BJ (cell line): ENCODE measurements around the gene LRMDA. TPM values are rescaled to one million over a fixed set of nuclear protein-coding genes. Genes with fewer than 3 reads are reported as not detected.

Experiments used
- CTCF ChIA-PET: fragments of 350-600 bp; formaldehyde crosslinking; extraction: SDS; loops from one replicate; lab custom pipeline; 2021; ENCODE audit warnings: antibody characterized with exemption, inconsistent platforms; lab: Yijun Ruan, JAX
- POLR2A ChIA-PET: fragments of 300-600 bp; sonication (Branson Sonifier 250); formaldehyde crosslinking; extraction: SDS; loops from one replicate; lab custom pipeline; 2021; ENCODE audit warnings: antibody characterized with exemption; lab: Charles Lee
- DNase-seq: peaks from one replicate; pipeline ENCODE4 v3.0.0-alpha.2; 2011; ENCODE audit warnings: low read depth
- H3K27me3 ChIP-seq: 2 replicates; pipeline ENCODE4 v1.6.0; 2011; ENCODE audit warnings: low read length; ENCODE audit not compliant: control insufficient read depth, insufficient read depth
- H3K36me3 ChIP-seq: 2 replicates; pipeline ENCODE4 v1.5.1; 2011; ENCODE audit warnings: low read length; ENCODE audit not compliant: control insufficient read depth, insufficient read depth
- H3K4me3 ChIP-seq: 2 replicates; pipeline ENCODE4 v1.5.1; 2011; ENCODE audit warnings: low read depth, mild to moderate bottlenecking, control low read depth, low read length
- polyA plus RNA-seq: library from polyadenylated mRNA; depleted of rRNA; stranded (reverse); fragments of >200 nt; gene quantifications from 2 replicates; pipeline ENCODE4 v1.2.3, GENCODE V29; 2011
- TF ChIP-seq, protein P1 (sequence below): IDR thresholded peaks from 2 replicates; pipeline ENCODE4 v1.5.1; 2011; ENCODE audit warnings: low read depth, mild to moderate bottlenecking, control low read depth, inconsistent platforms, low read length, moderate library complexity; ENCODE audit not compliant: insufficient read depth

Gene LRMDA
- polyA plus RNA-seq, 1 experiment: not detected

DNA sequence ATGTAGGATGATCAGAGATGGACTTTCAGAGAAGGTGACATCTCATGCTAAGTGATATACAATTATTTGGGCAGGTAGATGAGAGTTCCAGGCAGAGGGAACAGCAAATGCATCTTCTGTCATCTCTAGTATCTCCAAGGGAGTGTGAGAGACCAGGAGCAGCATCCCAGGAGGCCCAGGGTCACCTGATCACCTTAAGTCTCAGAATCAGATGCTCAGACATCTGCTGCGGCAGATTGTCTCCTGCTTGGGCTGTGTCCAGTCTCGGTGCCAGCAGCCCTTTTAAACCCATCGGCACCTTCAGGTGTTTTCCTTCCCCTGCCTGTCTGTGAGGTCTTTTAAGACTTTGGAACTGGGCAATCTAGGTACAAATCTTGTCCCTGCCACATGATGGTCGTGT is 690.6 kb downstream of the LRMDA start:
- Histone ChIP-seq H3K36me3 (no peaks in the 10 kb centered on the region), H3K4me3 (no peak overlapping the region), H3K27me3 (no peaks in the 10 kb centered on the region)
- DNase-seq: no peak
- TF ChIP-seq, protein P1, sequence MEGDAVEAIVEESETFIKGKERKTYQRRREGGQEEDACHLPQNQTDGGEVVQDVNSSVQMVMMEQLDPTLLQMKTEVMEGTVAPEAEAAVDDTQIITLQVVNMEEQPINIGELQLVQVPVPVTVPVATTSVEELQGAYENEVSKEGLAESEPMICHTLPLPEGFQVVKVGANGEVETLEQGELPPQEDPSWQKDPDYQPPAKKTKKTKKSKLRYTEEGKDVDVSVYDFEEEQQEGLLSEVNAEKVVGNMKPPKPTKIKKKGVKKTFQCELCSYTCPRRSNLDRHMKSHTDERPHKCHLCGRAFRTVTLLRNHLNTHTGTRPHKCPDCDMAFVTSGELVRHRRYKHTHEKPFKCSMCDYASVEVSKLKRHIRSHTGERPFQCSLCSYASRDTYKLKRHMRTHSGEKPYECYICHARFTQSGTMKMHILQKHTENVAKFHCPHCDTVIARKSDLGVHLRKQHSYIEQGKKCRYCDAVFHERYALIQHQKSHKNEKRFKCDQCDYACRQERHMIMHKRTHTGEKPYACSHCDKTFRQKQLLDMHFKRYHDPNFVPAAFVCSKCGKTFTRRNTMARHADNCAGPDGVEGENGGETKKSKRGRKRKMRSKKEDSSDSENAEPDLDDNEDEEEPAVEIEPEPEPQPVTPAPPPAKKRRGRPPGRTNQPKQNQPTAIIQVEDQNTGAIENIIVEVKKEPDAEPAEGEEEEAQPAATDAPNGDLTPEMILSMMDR: no peak
- POLR2A ChIA-PET: no interaction called here
- CTCF ChIA-PET: no interaction called here

GRCh38 chr10:76124280-76124679 is 692.9 kb downstream of the LRMDA start:
- POLR2A ChIA-PET: no interaction called here
- DNase-seq: no peak
- H3K4me3 ChIP-seq: no peak overlapping the region
- no peaks in the 10 kb centered on the region; the same call in 1 of the 2 replicates for H3K27me3 ChIP-seq
- TF ChIP-seq, protein P1: no peak
- H3K36me3 ChIP-seq: no peaks in the 10 kb centered on the region
- CTCF ChIA-PET: interaction anchor here (1.6 kb wide), 1 partner anchor 129 kb away, joined by 4 read pairs; no protein-coding TSS in a partner anchor

GRCh38 chr10:76125900-76126299 is 694.5 kb downstream of the LRMDA start:
- TF ChIP-seq, protein P1: no peak
- no peak overlapping the region for H3K4me3 ChIP-seq
- H3K36me3 ChIP-seq: no peaks in the 10 kb centered on the region
- POLR2A ChIA-PET: no interaction called here
- DNase-seq: no peak
- no peaks in the 10 kb centered on the region; the same call in 1 of the 2 replicates for H3K27me3 ChIP-seq
- CTCF ChIA-PET: interaction anchor here (0.7 to 1.6 kb wide), 2 partner anchors 127 to 411 kb away, joined by 3 to 4 read pairs; no protein-coding TSS in a partner anchor

DNA sequence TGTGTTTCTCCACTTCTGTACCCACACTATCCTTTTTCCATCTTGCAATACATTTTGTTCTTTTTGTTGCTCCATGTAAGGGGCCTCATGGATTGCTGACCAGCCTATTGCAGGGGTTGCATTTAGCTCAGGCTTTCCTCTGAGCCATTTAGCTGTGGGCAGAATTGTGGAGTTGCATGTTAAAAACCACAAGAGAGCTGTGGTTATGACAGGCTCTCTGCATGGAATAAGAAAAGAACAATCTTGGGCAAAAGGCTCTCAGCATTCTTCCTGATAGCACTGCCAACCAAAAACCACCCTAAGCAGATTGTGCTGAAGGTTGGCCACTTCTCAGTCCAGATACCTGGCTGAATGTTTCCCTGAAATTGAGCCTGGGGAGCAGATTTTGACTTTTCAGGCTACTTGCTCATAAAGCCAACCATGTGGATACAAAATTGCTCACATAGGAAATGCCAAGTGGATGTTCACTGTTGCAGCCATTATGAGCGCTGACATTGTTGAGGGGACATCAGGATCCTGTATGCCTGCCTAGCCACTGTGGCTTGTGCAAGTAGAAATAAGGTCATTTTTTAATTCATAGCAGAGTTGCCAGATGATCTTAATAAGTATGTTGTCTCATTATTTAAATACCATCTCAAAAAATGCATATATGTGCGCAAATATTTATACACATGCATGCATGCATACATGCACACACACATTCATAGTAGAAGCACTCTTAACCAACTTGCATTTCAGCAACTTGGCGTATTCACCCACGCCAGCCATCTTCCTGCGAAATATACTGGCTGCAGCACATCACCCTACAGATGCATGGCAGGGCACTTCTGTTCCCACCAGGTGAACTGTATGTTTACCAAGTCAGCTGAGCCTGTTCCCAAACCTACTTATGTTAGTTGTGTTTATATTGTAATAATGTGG is 695.4 kb downstream of the LRMDA start:
- TF ChIP-seq, protein P1: no peak
- POLR2A ChIA-PET: interaction anchor here (0.7 kb wide), 1 partner anchor 1449 kb away, joined by 3 read pairs; no protein-coding TSS in a partner anchor
- no peak for DNase-seq
- H3K27me3 ChIP-seq: no peaks in the 10 kb centered on the region; the same call in 1 of the 2 replicates
- no peak overlapping the region for H3K4me3 ChIP-seq
- H3K36me3 ChIP-seq: no peaks in the 10 kb centered on the region
- CTCF ChIA-PET: interaction anchor here (0.7 kb wide), 1 partner anchor 411 kb away, joined by 3 read pairs; no protein-coding TSS in a partner anchor

GRCh38 chr10:76127984-76128589 is 696.7 kb downstream of the LRMDA start:
- Histone ChIP-seq H3K36me3 (no peaks in the 10 kb centered on the region), H3K27me3 (no peaks in the 10 kb centered on the region; the same call in 1 of the 2 replicates), H3K4me3 (no peak overlapping the region)
- TF ChIP-seq, protein P1: no peak
- POLR2A ChIA-PET: no interaction called here
- CTCF ChIA-PET: interaction anchor here (0.7 kb wide), 1 partner anchor 974 kb away, joined by 4 read pairs; no protein-coding TSS in a partner anchor
- DNase-seq: no peak
